GM19397 (cell line): ENCODE measurements around the gene MEPCE.
A peak's percentile ranks its signal among the peaks of the same experiment; 100 is the strongest.

ENCODE experiments used
- ATAC-seq: cut with Tn5 transposase; IDR thresholded peaks from one replicate; pipeline ENCODE4 v1.9.1; 2021; ENCODE audit warnings: mild to moderate bottlenecking, moderate library complexity; ENCODE audit not compliant: unreplicated experiment

The MEPCE gene

DNA sequence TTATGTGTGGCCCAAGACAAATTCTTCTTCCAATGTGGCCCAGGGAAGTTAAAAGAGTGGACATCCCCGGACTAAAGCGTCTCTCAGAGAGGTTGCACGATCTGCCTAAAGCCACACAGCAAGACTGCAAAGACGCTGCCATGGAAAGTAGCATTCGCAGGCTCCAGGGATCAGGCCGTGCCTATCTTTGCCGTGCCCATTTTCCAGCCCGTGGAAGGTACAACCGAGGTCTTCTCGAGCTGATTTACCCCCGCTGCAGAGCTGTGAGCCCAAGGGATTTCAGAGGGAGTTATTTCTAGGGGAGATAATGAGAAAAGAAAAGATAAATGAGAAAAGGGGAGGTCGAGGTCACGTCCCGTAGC is 53.1 kb downstream of the MEPCE start:
- ATAC-seq, result no peak

DNA sequence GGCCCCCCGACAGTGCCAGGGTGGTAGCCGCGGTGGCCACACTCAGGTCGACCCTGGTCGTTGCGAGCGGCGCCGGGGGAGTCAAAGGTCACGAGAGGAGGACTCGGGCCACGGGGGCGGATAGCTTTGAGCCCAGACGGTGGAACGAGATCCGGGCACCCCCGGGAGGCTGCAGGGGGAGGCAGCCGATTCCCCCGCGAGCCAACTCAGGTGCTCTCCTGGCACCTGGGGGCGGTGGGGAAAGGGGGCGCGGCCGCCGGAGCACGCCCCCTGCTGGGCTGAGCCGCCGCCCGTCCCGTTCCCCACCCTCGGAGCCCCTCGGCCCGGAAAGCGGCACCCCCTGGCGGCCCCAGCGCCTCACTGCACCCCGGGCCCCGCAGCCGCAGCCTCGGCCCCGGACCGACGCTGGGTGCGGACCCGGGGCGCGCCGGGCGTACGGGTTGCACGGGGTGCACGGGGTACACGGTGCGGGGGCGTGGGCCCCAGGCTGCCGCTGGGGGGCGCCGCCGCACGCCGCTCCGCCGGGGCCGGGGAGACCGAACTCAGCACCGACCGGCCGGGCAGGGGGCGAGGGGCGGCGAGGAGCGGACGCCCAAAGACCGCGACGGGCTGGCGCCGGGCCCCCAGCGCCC is 53.6 kb downstream of the MEPCE start:
- ATAC-seq, result peak; percentile 47
